Smooth muscle cell (in vitro differentiated cells): ENCODE results near the gene SNX25. TPM values are rescaled to one million over a fixed set of nuclear protein-coding genes. Genes with fewer than 3 reads are reported as not detected.

Source experiments
- DNase-seq: peaks from one replicate; lab custom pipeline; 2025; ENCODE audit not compliant: unreplicated experiment; lab: John Stamatoyannopoulos, UW
- H2AFZ ChIP-seq: fragments of 200-600 bp; sonication (generic); 2 replicates; pipeline ENCODE4 v1.6.0; 2016; ENCODE audit warnings: antibody characterized with exemption, low read depth, mild to moderate bottlenecking
- H3F3A ChIP-seq: fragments of 200-600 bp; sonication (generic); 2 replicates; pipeline ENCODE4 v1.6.0; 2017; ENCODE audit warnings: antibody characterized with exemption, low read depth
- H3K27ac ChIP-seq: fragments of 200-600 bp; sonication (generic); 2 replicates; pipeline ENCODE4 v1.5.1; 2016; ENCODE audit warnings: low read depth, mild to moderate bottlenecking
- H3K27me3 ChIP-seq: fragments of 200-600 bp; sonication (generic); 2 replicates; pipeline ENCODE4 v1.6.1; 2016; ENCODE audit warnings: low read depth, mild to moderate bottlenecking
- H3K36me3 ChIP-seq: fragments of 200-600 bp; sonication (generic); 2 replicates; pipeline ENCODE4 v1.5.1; 2016; ENCODE audit warnings: low read depth
- H3K4me1 ChIP-seq: fragments of 200-600 bp; sonication (generic); 2 replicates; pipeline ENCODE4 v1.5.1; 2016; ENCODE audit warnings: low read depth
- H3K4me2 ChIP-seq: fragments of 200-600 bp; sonication (generic); 2 replicates; pipeline ENCODE4 v1.6.0; 2016; ENCODE audit warnings: mild to moderate bottlenecking
- H3K4me3 ChIP-seq: fragments of 200-600 bp; sonication (generic); 2 replicates; pipeline ENCODE4 v1.5.1; 2016; ENCODE audit warnings: mild to moderate bottlenecking
- H3K79me2 ChIP-seq: fragments of 200-600 bp; sonication (generic); 2 replicates; pipeline ENCODE4 v1.6.0; 2016; ENCODE audit warnings: low read depth, mild to moderate bottlenecking
- H3K9ac ChIP-seq: fragments of 200-600 bp; sonication (generic); 2 replicates; pipeline ENCODE4 v1.6.0; 2016; ENCODE audit warnings: low read depth
- H3K9me3 ChIP-seq: fragments of 200-600 bp; sonication (generic); replicated peaks from 2 replicates; pipeline ENCODE4 v1.5.1; 2016; ENCODE audit warnings: low read depth
- H4K20me1 ChIP-seq: fragments of 200-600 bp; sonication (generic); 2 replicates; pipeline ENCODE4 v1.6.0; 2016; ENCODE audit warnings: low read depth
- CTCF ChIP-seq: fragments of 200-600 bp; sonication (generic); IDR thresholded peaks from 2 replicates; pipeline ENCODE4 v1.5.1; 2017; ENCODE audit warnings: borderline replicate concordance, mild to moderate bottlenecking, antibody characterized with exemption; ENCODE audit not compliant: insufficient read depth, poor library complexity, severe bottlenecking
- WGBS: methylation state at CpG from one replicate; pipeline ENCODE4 v1.1.7; 2016; ENCODE audit warnings: low lambda C conversion rate; 5-methylcytosine and 5-hydroxymethylcytosine counted together
- polyA plus RNA-seq: library from polyadenylated mRNA; unstranded; fragments of >200 nt; fragmentation: Nextera tagmentation; extraction: Ambion mirVana; gene quantifications from 2 replicates; pipeline ENCODE4 v1.2.1, GENCODE V29; 2016
- total RNA-seq: library from RNA; depleted of rRNA; stranded (reverse); fragments of >200 nt; gene quantifications from 2 replicates; pipeline ENCODE4 v1.2.3, GENCODE V29; 2014

The SNX25 gene
- total and polyA plus RNA-seq, 2 experiments from 2014 or later, result 12.3 to 23.6 TPM

GRCh38 chr4:185243879-185244278, 34.5 kb downstream of the SNX25 start:
- Histone ChIP-seq H3K36me3 (no peaks in the 10 kb centered on the region), H3K9me3 (no peaks in the 10 kb centered on the region), H4K20me1 (peaks cover 4% of the 10 kb centered on the region), H3K79me2 (peaks cover 54% of the 10 kb centered on the region), H3K4me1 (no peaks in the 10 kb centered on the region), H3K4me2 (no peak overlapping the region), H3K4me3 (no peak overlapping the region), H3K27ac (no peak overlapping the region), H3F3A (no peaks in the 10 kb centered on the region), H2AFZ (no peak overlapping the region), H3K27me3 (no peaks in the 10 kb centered on the region), H3K9ac (no peak overlapping the region)
- DNase-seq, result no peak
- WGBS, result 95% methylated on average over 4 of the region's 4 CpGs
- TF ChIP-seq CTCF, result no peak

- Histone ChIP-seq H4K20me1 (peaks cover 3% of the 10 kb centered on the region), H3K4me3 (no peak overlapping the region), H3K27ac (no peak overlapping the region), H2AFZ (no peak overlapping the region), H3K4me2 (no peak overlapping the region), H3K27me3 (no peaks in the 10 kb centered on the region), H3F3A (no peaks in the 10 kb centered on the region), H3K9me3 (no peaks in the 10 kb centered on the region), H3K79me2 (peaks cover 47% of the 10 kb centered on the region), H3K36me3 (no peaks in the 10 kb centered on the region), H3K4me1 (no peaks in the 10 kb centered on the region), H3K9ac (no peak overlapping the region)
- 57% methylated on average over 4 of the region's 4 CpGs for WGBS
- no peak for DNase-seq
- no peak for TF ChIP-seq CTCF
Measured at GRCh38 chr4:185244763-185245162, 35.4 kb downstream of the SNX25 start.

GRCh38 chr4:185246453-185246852, 37.1 kb downstream of the SNX25 start:
- Histone ChIP-seq H3K9me3 (no peaks in the 10 kb centered on the region), H3K4me3 (no peak overlapping the region), H3F3A (no peaks in the 10 kb centered on the region), H3K9ac (no peak overlapping the region), H3K36me3 (no peaks in the 10 kb centered on the region), H2AFZ (no peak overlapping the region), H3K27ac (peak overlapping the region; percentile 29), H3K4me1 (no peaks in the 10 kb centered on the region), H3K4me2 (peak overlapping the region; percentile 12), H3K79me2 (peaks cover 47% of the 10 kb centered on the region), H3K27me3 (no peaks in the 10 kb centered on the region), H4K20me1 (peaks cover 3% of the 10 kb centered on the region)
- WGBS, result 97% methylated on average over 1 of the region's 1 CpG
- DNase-seq, result no peak
- no peak for TF ChIP-seq CTCF

- no peak for DNase-seq
- H3K9me3 ChIP-seq, result no peaks in the 10 kb centered on the region
- peaks cover 45% of the 10 kb centered on the region for H3K79me2 ChIP-seq
- peak overlapping the region; percentile 12 for H3K4me2 ChIP-seq
- no peaks in the 10 kb centered on the region for H3K36me3 ChIP-seq
- no peaks in the 10 kb centered on the region for H3K27me3 ChIP-seq
- no peak overlapping the region for H3K4me3 ChIP-seq
- no peak for TF ChIP-seq CTCF
- H3K27ac ChIP-seq, result peak overlapping the region; percentile 29
- H3F3A ChIP-seq, result no peaks in the 10 kb centered on the region
- no peaks in the 10 kb centered on the region for H3K4me1 ChIP-seq
- no peak overlapping the region for H3K9ac ChIP-seq
- no peak overlapping the region for H2AFZ ChIP-seq
- 75% methylated on average over 1 of the region's 1 CpG for WGBS
- H4K20me1 ChIP-seq, result peaks cover 3% of the 10 kb centered on the region
Measured at GRCh38 chr4:185247151-185247550, 37.8 kb downstream of the SNX25 start.
